WTC11 (cell line): Measurements from ENCODE around the gene TMEM250. TPM values are rescaled to one million over a fixed set of nuclear protein-coding genes. Genes with fewer than 3 reads are reported as not detected.

ENCODE experiments used
- ATAC-seq: fragments of 200-7000 bp; cut with Tn5 transposase; 2 replicates; pipeline ENCODE4 v1.10.0; 2021; ENCODE audit warnings: mild to moderate bottlenecking, moderate library complexity
- CTCF ChIA-PET: fragments of 300-600 bp; sonication (Branson Sonifier 250); formaldehyde crosslinking; loops from one replicate; lab custom pipeline; 2021; ENCODE audit warnings: antibody characterized with exemption; lab: Charles Lee
- POLR2A ChIA-PET: fragments of 350-600 bp; sonication (Branson Sonifier 250); formaldehyde crosslinking; loops from one replicate; lab custom pipeline; 2021; ENCODE audit warnings: antibody characterized with exemption; lab: Charles Lee
- DNase-seq: peaks from one replicate; pipeline ENCODE4 v3.0.0; 2021; ENCODE audit warnings: low spot score
- H3K27ac Mint-ChIP-seq: 2 replicates; pipeline ENCODE4 v1.8.0; 2021; ENCODE audit warnings: mixed read lengths
- H3K27me3 Mint-ChIP-seq: 2 replicates; pipeline ENCODE4 v1.8.0; 2021; ENCODE audit warnings: low read depth, mild to moderate bottlenecking, moderate library complexity, mixed read lengths
- H3K36me3 Mint-ChIP-seq: 2 replicates; pipeline ENCODE4 v1.8.0; 2021; ENCODE audit warnings: mixed read lengths
- H3K4me1 Mint-ChIP-seq: 2 replicates; pipeline ENCODE4 v1.8.0; 2022; ENCODE audit warnings: mixed read lengths
- H3K4me3 Mint-ChIP-seq: 2 replicates; pipeline ENCODE4 v1.8.0; 2021; ENCODE audit warnings: mild to moderate bottlenecking, moderate library complexity, mixed read lengths
- H3K9me3 Mint-ChIP-seq: 2 replicates; pipeline ENCODE4 v1.8.0; 2021; ENCODE audit warnings: mixed read lengths
- AFF4 ChIP-seq: sonication (generic); formaldehyde crosslinking; IDR thresholded peaks from 2 replicates; pipeline ENCODE4 v1.8.1; 2023; ENCODE audit warnings: mild to moderate bottlenecking, missing genetic modification reagents, borderline replicate concordance
- AR ChIP-seq: fragments of 250-450 bp; sonication (Bioruptor Pico); IDR thresholded peaks from 2 replicates; pipeline ENCODE4 v1.9.0; 2021; ENCODE audit warnings: mild to moderate bottlenecking
- ATF1 ChIP-seq: sonication (generic); formaldehyde crosslinking; IDR thresholded peaks from 2 replicates; pipeline ENCODE4 v1.8.1; 2023; ENCODE audit warnings: mild to moderate bottlenecking, moderate library complexity, missing genetic modification reagents
- CREM ChIP-seq: sonication (generic); formaldehyde crosslinking; IDR thresholded peaks from 2 replicates; pipeline ENCODE4 v1.8.1; 2022; ENCODE audit warnings: mild to moderate bottlenecking, missing genetic modification reagents, moderate library complexity
- CTCF ChIP-seq: fragments of 200-600 bp; IDR thresholded peaks from 2 replicates; pipeline ENCODE4 v1.8.0; 2022; ENCODE audit warnings: antibody characterized with exemption
- E2F5 ChIP-seq: sonication (generic); formaldehyde crosslinking; IDR thresholded peaks from 2 replicates; pipeline ENCODE4 v1.8.1; 2022; ENCODE audit warnings: mild to moderate bottlenecking, moderate library complexity, missing genetic modification reagents
- MXD4 ChIP-seq: fragments of 250-450 bp; sonication (Bioruptor Pico); IDR thresholded peaks from 2 replicates; pipeline ENCODE4 v1.8.0; 2021; ENCODE audit warnings: mild to moderate bottlenecking, moderate library complexity, borderline replicate concordance
- NFATC4 ChIP-seq: fragments of 250-450 bp; sonication (Bioruptor Pico); IDR thresholded peaks from 2 replicates; pipeline ENCODE4 v1.9.0; 2021; ENCODE audit warnings: mild to moderate bottlenecking
- ZNF138 ChIP-seq: sonication (generic); formaldehyde crosslinking; conservative IDR thresholded peaks from 2 replicates; pipeline ENCODE4 v1.8.1; 2022; ENCODE audit warnings: mild to moderate bottlenecking, moderate library complexity, missing genetic modification reagents
- ZNF219 ChIP-seq: sonication (generic); formaldehyde crosslinking; IDR thresholded peaks from 2 replicates; pipeline ENCODE4 v1.8.0; 2023; ENCODE audit warnings: missing genetic modification reagents, mild to moderate bottlenecking, borderline replicate concordance
- ZNF281 ChIP-seq: sonication (generic); formaldehyde crosslinking; IDR thresholded peaks from 2 replicates; pipeline ENCODE4 v1.8.0; 2023; ENCODE audit warnings: mild to moderate bottlenecking, missing genetic modification reagents
- ZNF512 ChIP-seq: sonication (generic); formaldehyde crosslinking; IDR thresholded peaks from 2 replicates; pipeline ENCODE4 v1.8.1; 2022; ENCODE audit warnings: missing genetic modification reagents, borderline replicate concordance
- ZSCAN18 ChIP-seq: fragments of 250-450 bp; sonication (Bioruptor Pico); IDR thresholded peaks from 2 replicates; pipeline ENCODE4 v2.1.2; 2022; ENCODE audit warnings: mild to moderate bottlenecking, moderate library complexity
- total RNA-seq: library from RNA; stranded (reverse); gene quantifications from 3 replicates; pipeline ENCODE4 v1.2.3, GENCODE V29; 2021

Gene TMEM250
- total RNA-seq, 1 experiment from 2014 or later = 39.4 TPM

GRCh38 chr9:136089697-136090045 is 29.0 kb downstream of the TMEM250 start:
- H3K27ac Mint-ChIP-seq = no peak overlapping the region
- no peak for TF ChIP-seq ZNF219 (CRISPR knock-in tag)
- TF ChIP-seq CREM (CRISPR knock-in tag) = no peak
- no peak for TF ChIP-seq ZNF512 (CRISPR knock-in tag)
- no peak for TF ChIP-seq E2F5 (CRISPR knock-in tag)
- TF ChIP-seq ZNF281 (CRISPR knock-in tag) = no peak
- TF ChIP-seq NFATC4 (CRISPR knock-in tag) = no peak
- no peak for TF ChIP-seq MXD4
- no peak for TF ChIP-seq ZNF138
- TF ChIP-seq AR (CRISPR knock-in tag) = no peak
- TF ChIP-seq AFF4 = no peak
- TF ChIP-seq ZSCAN18 (CRISPR knock-in tag) = no peak
- TF ChIP-seq CTCF = no peak
- TF ChIP-seq ATF1 (CRISPR knock-in tag) = no peak
- POLR2A ChIA-PET = no interaction called here
- no peak for ATAC-seq
- H3K4me1 Mint-ChIP-seq = peaks cover 30% of the 10 kb centered on the region
- no peak overlapping the region for H3K4me3 Mint-ChIP-seq
- H3K36me3 Mint-ChIP-seq = no peaks in the 10 kb centered on the region
- no peaks in the 10 kb centered on the region for H3K9me3 Mint-ChIP-seq
- DNase-seq = no peak
- peaks cover 17% of the 10 kb centered on the region for H3K27me3 Mint-ChIP-seq
- CTCF ChIA-PET = interaction anchor here (0.8 to 2.5 kb wide), 6 partner anchors 33 to 120 kb away, joined by 3 to 14 read pairs (median 5); no protein-coding TSS in a partner anchor
